Gastroesophageal sphincter (tissue), 4 donors: ENCODE measurements around the gene HDGFL2. TPM values are rescaled to one million over a fixed set of nuclear protein-coding genes. Genes with fewer than 3 reads are reported as not detected.
"Not testable (repeated sequence)": the region's sequence is repeated elsewhere in the genome, so short reads cannot be mapped to it uniquely, and the experiment has no call there.

Source experiments
- ATAC-seq: fragments of 150-250 bp; one replicate; pipeline ENCODE4 v1.9.1; 2016; ENCODE audit warnings: mild to moderate bottlenecking, moderate library complexity
- H3K27ac ChIP-seq, 4 donors: fragments of 200-600 bp; sonication (generic) in 3 of 4; 1 replicate in 3 of 4; 2 replicates in 1 of 4; pipeline ENCODE4 v1.5.1; 2016 to 2019
- H3K27me3 ChIP-seq: fragments of 200-600 bp; sonication (generic); one replicate; pipeline ENCODE4 v1.5.1; 2019
- H3K36me3 ChIP-seq, 2 donors: fragments of 200-600 bp; sonication (generic); one replicate each; pipeline ENCODE4 v1.5.1; 2019; ENCODE audit warnings: control low read depth in 1 of 2
- H3K4me1 ChIP-seq, 3 donors: fragments of 200-600 bp; sonication (generic); 1 replicate in 2 of 3; 2 replicates in 1 of 3; pipeline ENCODE4 v1.5.1; 2016 to 2019; ENCODE audit warnings: control low read depth in 2 of 3
- H3K4me3 ChIP-seq, 2 donors: fragments of 200-600 bp; sonication (generic); one replicate each; pipeline ENCODE4 v1.5.1; 2019; ENCODE audit warnings: mild to moderate bottlenecking in 1 of 2, moderate library complexity in 1 of 2
- H3K9me3 ChIP-seq, 3 donors: fragments of 200-600 bp; sonication (generic); one replicate each; pipeline ENCODE4 v1.5.1; 2017 to 2019; ENCODE audit warnings: control low read depth in 2 of 3
- CTCF ChIP-seq, 4 experiments: fragments of 200-600 bp in 2 of 4; fragments of 450-650 bp in 2 of 4; sonication (generic) in 1 of 4; IDR thresholded peaks; one replicate each; pipeline ENCODE4 v1.5.1; 2017 to 2019; ENCODE audit warnings: antibody characterized with exemption in 4 of 4, mild to moderate bottlenecking in 2 of 4, moderate library complexity in 2 of 4
- EP300 ChIP-seq: sonication (generic); formaldehyde crosslinking; IDR thresholded peaks from one replicate; pipeline ENCODE4 v1.6.1; 2017; ENCODE audit warnings: antibody characterized with exemption, mild to moderate bottlenecking
- POLR2A ChIP-seq, 2 donors: fragments of 450-650 bp; IDR thresholded peaks; one replicate each; pipeline ENCODE4 v1.6.1; 2017; ENCODE audit warnings: antibody characterized with exemption in 2 of 2, mild to moderate bottlenecking in 2 of 2, moderate library complexity in 1 of 2
- POLR2AphosphoS5 ChIP-seq: sonication (generic); formaldehyde crosslinking; IDR thresholded peaks from one replicate; pipeline ENCODE4 v1.6.1; 2017; ENCODE audit warnings: antibody characterized with exemption
- WGBS, 2 donors: methylation state at CpG; one replicate each; pipeline ENCODE4 v1.1.5; 2018; ENCODE audit warnings: low coverage in 1 of 2; 5-methylcytosine and 5-hydroxymethylcytosine counted together
- total RNA-seq, 4 donors: library from RNA; depleted of rRNA; stranded (reverse); fragments of >200 nt; gene quantifications; one replicate each; pipeline ENCODE4 v1.1.0, GENCODE V29; 2016

HDGFL2 gene
- total RNA-seq, 4 donors from 2014 or later: 33.3 to 49.5 (median 36.2) TPM

GRCh38 chr19:4522291-4523002 is 50.4 kb downstream of the HDGFL2 start:
- H3K27me3 ChIP-seq: no peaks in the 10 kb centered on the region
- 87 to 94% methylated on average over 6 to 11 of the region's 15 CpGs for WGBS, 2 donors
- peaks cover 0 to 31% (median 12%) of the 10 kb centered on the region in 3 donors for H3K4me1 ChIP-seq
- TF ChIP-seq POLR2A (IDR thresholded peaks at IDR 0.05) (no peak), EP300 (no peak), CTCF (IDR thresholded peaks at IDR 0.05) (no peak), POLR2AphosphoS5 (no peak)
- no peak overlapping the region for H3K27ac ChIP-seq
- no peak for ATAC-seq
- H3K9me3 ChIP-seq: no peaks in the 10 kb centered on the region
- H3K4me3 ChIP-seq: no peak overlapping the region
- no peaks in the 10 kb centered on the region for H3K36me3 ChIP-seq

GRCh38 chr19:4523306-4524110 is 51.4 kb downstream of the HDGFL2 start:
- no peaks in the 10 kb centered on the region for H3K36me3 ChIP-seq
- H3K4me1 ChIP-seq: peaks cover 0 to 21% (median 12%) of the 10 kb centered on the region in 3 donors
- no peak for ATAC-seq
- no peaks in the 10 kb centered on the region for H3K9me3 ChIP-seq
- no peak overlapping the region for H3K27ac ChIP-seq
- no CpG with 5 or more reads among the region's 53 CpGs for WGBS, 2 donors
- TF ChIP-seq CTCF (IDR thresholded peaks at IDR 0.05) (peak in 3 of 4 experiments; percentile 41 to 65 (median 55)), EP300 (no peak), POLR2A (IDR thresholded peaks at IDR 0.05) (no peak), POLR2AphosphoS5 (peak; percentile 6)
- H3K4me3 ChIP-seq: no peak overlapping the region
- H3K27me3 ChIP-seq: no peaks in the 10 kb centered on the region

- Histone ChIP-seq H3K4me1 (peaks cover 0 to 6% (median 0%) of the 10 kb centered on the region in 3 donors), H3K4me3 (no peak overlapping the region), H3K27ac (no peak overlapping the region), H3K27me3 (no peaks in the 10 kb centered on the region), H3K36me3 (no peaks in the 10 kb centered on the region), H3K9me3 (no peaks in the 10 kb centered on the region)
- peak; percentile 60 for ATAC-seq
- TF ChIP-seq CTCF (IDR thresholded peaks at IDR 0.05) (peak in 3 of 4 experiments; percentile 46 to 83 (median 54)), POLR2A (IDR thresholded peaks at IDR 0.05) (no peak)
- WGBS, 2 donors: 0% methylated on average over 1 of the region's 23 CpGs; no CpG with 5 or more reads in 1 of the 2 donors
Measured at GRCh38 chr19:4524808-4525562, 52.9 kb downstream of the HDGFL2 start.

- WGBS, 2 donors: no CpG with 5 or more reads among the region's 23 CpGs
- no peak for ATAC-seq
Measured at GRCh38 chr19:4525563-4526002, 53.5 kb downstream of the HDGFL2 start.

GRCh38 chr19:4527377-4527776 is 55.3 kb downstream of the HDGFL2 start:
- H3K4me3 ChIP-seq, H3K27ac ChIP-seq, H3K9me3 ChIP-seq, H3K36me3 ChIP-seq, ATAC-seq, H3K27me3 ChIP-seq, H3K4me1 ChIP-seq: not testable (repeated sequence)
- WGBS, 2 donors: 87 to 91% methylated on average over 7 of the region's 8 CpGs

More at GRCh38 chr19:4525563-4526002, 53.5 kb downstream of the HDGFL2 start:
- no peak for TF ChIP-seq POLR2A (IDR thresholded peaks at IDR 0.05)
- no peak for TF ChIP-seq POLR2AphosphoS5
- no peak for TF ChIP-seq CTCF (IDR thresholded peaks at IDR 0.05)
- no peak for TF ChIP-seq EP300
- H3K36me3 ChIP-seq: no peaks in the 10 kb centered on the region
- peaks cover 0 to 4% (median 0%) of the 10 kb centered on the region in 3 donors for H3K4me1 ChIP-seq
- H3K27me3 ChIP-seq: no peaks in the 10 kb centered on the region
- H3K9me3 ChIP-seq: no peaks in the 10 kb centered on the region
- no peak overlapping the region for H3K27ac ChIP-seq
- H3K4me3 ChIP-seq: no peak overlapping the region
